ENCODE results near the gene JARID2.

JARID2 gene

GRCh38 chr6:15427331-15428070 is 181.6 kb downstream of the JARID2 start:
- DNase-seq = no peak

- DNase-seq = no peak
These were observed 183.6 kb downstream of the JARID2 start for GRCh38 chr6:15429141-15430110.

- no peak for DNase-seq
These were observed 184.3 kb downstream of the JARID2 start for GRCh38 chr6:15430186-15430585.

- DNase-seq = no peak
These were observed 185.1 kb downstream of the JARID2 start for GRCh38 chr6:15430931-15431405.

- no peak for DNase-seq
These were observed 186.1 kb downstream of the JARID2 start for GRCh38 chr6:15431762-15432483.

- DNase-seq = no peak
These were observed 187.6 kb downstream of the JARID2 start for GRCh38 chr6:15433511-15433861.

GRCh38 chr6:15434263-15434662 is 188.4 kb downstream of the JARID2 start:
- DNase-seq = no peak

GRCh38 chr6:15434823-15435380 is 189.0 kb downstream of the JARID2 start:
- no peak for DNase-seq

GRCh38 chr6:15435468-15435867 is 189.6 kb downstream of the JARID2 start:
- no peak for DNase-seq

GRCh38 chr6:15436451-15436850 is 190.6 kb downstream of the JARID2 start:
- DNase-seq = no peak

- DNase-seq = no peak
These were observed 191.3 kb downstream of the JARID2 start for GRCh38 chr6:15437090-15437635.

GRCh38 chr6:15439410-15440025 is 193.6 kb downstream of the JARID2 start:
- DNase-seq = no peak

- DNase-seq = no peak
These were observed 194.2 kb downstream of the JARID2 start for GRCh38 chr6:15440040-15440439.

GRCh38 chr6:15441215-15441868 is 195.5 kb downstream of the JARID2 start:
- no peak for DNase-seq

- no peak for DNase-seq
These were observed 196.1 kb downstream of the JARID2 start for GRCh38 chr6:15441981-15442380.

GRCh38 chr6:15442467-15442866 is 196.6 kb downstream of the JARID2 start:
- no peak for DNase-seq

- DNase-seq = no peak
These were observed 197.4 kb downstream of the JARID2 start for GRCh38 chr6:15443119-15443830.

GRCh38 chr6:15444081-15444731 is 198.3 kb downstream of the JARID2 start:
- DNase-seq = no peak

- no peak for DNase-seq
These were observed 199.0 kb downstream of the JARID2 start for GRCh38 chr6:15444881-15445280.

GRCh38 chr6:15447546-15448267 is 201.8 kb downstream of the JARID2 start:
- DNase-seq = no peak

Measured in GOT3 (cell line).